AML-193 (cell line): ENCODE measurements around the gene RTL10.
A peak's percentile ranks its signal among the peaks of the same experiment; 100 is the strongest.

ENCODE experiments used
- DNase-seq, 2 experiments: peaks; one replicate each; lab custom pipeline; 2025; lab: John Stamatoyannopoulos, UW

The RTL10 gene, protein sequence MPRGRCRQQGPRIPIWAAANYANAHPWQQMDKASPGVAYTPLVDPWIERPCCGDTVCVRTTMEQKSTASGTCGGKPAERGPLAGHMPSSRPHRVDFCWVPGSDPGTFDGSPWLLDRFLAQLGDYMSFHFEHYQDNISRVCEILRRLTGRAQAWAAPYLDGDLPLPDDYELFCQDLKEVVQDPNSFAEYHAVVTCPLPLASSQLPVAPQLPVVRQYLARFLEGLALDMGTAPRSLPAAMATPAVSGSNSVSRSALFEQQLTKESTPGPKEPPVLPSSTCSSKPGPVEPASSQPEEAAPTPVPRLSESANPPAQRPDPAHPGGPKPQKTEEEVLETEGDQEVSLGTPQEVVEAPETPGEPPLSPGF

DNA sequence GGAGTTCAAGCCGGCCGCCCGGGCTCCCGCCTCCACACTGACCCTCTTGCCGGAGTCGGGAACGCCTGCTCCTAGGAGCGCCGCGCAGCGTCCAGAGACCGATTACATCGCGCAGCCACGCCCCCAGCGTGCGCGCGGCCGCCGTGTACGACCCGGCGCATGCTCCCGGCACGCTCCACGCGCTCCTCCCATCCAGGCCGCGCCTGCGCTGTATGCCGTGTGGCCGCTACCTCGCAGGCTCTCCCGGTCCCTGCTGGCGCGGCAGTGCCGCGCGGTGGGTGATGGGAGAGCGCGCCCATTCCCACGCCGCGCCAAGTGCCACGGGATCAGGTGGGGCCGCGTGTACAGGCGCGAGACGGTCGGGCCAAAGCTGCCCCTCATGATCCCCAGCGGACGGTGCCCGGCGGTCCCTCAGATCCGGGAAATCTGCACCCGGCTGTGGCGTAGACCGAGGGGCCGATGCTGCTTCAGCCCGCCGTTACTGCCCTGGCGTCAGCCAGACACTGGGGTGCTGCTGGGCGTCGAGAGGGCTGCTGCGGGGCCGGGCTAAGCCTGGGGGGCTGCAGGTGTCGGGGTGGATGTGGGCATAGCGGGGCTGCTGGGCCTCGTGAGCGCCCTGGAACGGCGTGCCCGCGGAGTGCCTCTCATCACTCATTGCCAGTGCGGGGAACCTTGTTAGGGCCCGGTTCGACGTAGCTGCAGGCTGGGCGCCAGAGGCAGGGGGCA, at the start of gene RTL10, which contains the start of gene GNB1L:
Gene RTL10, minus strand, starts transcription at position 97 of the 726 bp plus-strand sequence. CDS start 2,613 bp downstream, outside the sequence.
Gene GNB1L, minus strand, starts transcription at position 97 of the 726 bp plus-strand sequence. CDS start 33,519 bp downstream, outside the sequence.
- peak; percentile 93 to 94 for DNase-seq

DNA sequence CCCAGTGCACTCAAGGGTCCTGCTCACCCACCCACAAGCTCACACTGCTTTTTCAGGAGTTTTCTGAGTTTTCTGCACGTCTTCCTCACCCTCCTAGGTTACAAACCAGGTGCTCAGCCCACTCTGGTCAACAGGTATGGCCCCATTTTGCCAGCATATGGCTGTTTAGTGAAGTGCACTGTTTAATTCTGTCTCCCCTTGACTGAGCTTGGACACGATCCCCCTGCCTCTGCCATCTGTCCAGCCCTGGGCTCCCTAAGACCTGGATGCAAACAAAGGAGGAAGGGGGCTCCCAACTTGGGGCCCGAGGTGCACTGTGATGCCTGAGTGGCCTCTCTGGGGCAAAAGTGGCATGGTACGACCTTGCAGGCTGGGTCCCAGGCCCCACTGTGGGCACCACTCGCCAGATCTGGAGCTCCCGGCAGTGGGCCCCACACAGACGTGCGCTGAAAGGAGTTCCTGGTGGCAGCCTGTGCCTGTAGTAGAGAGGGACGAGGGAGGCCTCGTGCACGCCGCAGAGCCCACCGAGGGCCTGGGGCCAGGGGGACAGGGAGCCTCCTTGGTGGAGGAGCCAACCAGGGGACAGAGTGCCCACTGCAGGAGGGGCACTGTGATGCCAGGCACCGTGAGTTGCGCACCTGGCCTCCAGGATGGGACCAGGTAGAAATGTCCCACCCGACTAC, 49.6 kb upstream of the RTL10 start:
- DNase-seq, result no peak

DNA sequence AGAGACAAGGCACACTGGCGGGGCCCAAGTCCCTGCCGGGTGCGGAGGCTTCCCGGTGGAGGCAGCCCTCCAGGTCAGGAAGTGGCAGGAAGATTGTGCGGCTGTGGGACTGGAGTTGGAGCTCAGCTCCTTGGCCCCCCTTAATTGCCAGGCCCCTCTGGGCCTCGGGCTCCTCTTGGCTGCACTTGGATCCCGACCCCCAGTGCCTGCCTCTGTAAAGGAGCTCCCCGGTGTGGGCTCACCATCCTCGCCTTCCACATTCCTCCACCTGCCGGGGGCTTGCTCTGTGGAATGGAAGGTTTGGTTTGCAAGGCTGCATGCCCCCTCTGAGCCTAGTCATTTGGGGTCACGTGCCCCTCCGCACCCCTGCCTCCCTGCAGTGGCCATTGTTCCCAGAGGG, 48.8 kb upstream of the RTL10 start:
- DNase-seq, result no peak

DNA sequence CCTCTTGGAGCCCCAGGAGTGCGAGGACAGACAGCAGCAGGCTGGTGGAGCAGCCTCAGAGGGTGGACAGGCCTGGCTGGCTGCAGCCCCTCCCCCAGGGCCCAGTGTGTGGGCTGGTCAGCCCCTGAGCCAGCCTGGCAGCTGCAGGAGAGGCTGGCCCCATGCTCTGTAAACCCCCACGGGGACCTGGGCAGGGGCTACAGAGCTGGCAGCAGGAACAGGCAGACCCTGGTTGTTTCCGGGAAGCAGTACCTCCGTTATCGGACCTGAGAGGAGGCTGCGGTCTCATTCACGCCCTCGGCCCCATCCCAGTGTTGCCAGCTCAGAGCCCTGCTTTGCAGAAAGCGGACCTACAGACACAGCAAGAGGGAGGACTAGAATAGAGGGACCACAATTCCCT, 48.4 kb upstream of the RTL10 start:
- no peak for DNase-seq

DNA sequence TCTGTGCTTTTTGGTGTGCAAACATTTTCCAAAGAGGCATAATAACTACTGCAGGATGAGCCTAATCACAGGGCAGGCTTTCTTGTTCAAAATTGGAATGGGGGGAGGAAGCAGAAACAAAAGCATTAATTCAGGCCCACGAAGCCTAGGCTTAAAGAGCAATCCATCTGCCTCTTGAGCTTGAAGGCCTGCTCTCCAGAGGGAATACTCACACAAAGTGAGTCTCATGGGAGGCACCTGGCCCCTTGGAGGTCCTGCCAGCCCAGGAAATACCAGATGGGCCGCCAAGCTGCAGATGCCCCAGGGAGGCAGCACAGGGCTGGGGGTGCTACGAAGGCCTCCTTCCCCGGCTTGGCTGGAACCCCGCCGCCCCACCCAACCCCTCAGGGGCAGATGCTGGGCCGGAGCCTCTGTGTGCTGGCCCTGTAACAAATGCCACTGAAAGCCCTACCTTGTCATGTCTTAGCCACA, 47.6 kb upstream of the RTL10 start:
- no peak for DNase-seq

DNA sequence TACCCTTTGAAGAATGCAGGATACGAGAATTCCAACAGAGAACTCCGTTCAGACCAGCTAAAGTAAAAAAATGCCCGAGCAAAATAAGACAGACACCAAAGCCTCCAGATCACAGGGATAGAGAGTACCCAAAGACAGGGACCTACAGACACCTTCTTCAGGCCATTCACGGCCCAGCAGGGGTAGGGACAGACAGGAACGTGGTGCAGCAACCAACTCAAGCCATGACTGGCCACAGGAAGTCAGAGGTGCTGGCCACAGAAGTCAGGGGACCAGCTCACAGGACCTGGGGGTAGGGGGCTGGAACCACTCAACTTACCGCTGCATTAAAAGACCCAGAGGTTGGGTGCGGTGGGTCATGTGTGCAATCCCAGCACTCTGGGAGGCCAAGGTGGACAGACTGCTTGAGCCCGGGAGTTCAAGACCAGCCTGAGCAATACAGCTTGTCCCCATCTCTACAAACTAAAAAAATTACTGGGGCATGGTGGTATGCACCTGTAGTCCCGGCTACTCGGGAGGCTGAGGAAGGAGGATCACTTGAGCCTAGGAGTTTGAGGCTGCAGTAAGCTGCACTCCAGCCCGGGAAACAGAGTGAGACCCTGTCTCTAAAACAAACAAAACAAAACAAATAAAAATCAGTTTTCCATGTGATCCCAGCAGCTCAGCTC, 47.0 kb upstream of the RTL10 start:
- no peak for DNase-seq

DNA sequence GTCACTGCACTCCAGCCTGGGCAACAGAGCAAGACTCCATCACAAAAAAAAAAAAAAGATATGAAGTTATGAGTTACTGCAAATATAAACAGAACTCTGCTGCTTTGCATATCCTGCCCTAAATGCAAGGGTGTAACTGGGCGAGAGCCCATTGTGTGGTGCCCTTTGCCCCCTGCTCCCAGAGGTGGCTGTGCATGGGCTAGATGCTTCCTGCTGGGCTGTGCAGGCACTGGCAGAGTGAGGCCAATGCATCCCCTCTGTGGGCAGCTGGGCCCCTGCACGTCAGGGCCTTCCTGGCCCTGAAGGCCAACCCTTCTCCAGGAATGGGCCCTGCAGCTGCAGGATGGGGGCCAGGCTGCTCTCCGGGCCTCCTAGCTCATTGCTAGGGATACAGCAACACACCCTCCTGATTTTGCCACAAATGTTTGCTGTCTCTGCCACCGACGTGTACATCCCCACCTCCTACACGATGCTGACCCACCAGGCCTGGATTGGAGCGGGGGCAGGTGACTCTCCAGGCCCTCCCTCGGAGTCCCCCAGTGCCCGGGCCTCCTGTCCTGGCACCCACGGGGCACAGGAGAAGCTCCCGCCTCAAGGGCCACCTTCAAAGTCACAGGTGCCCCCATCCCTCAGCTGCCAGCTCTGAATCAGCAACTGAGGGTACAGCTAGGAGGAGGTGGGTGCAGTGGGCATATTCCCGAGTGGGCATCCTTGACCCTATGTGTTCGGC, 46.2 kb upstream of the RTL10 start:
- no peak for DNase-seq

DNA sequence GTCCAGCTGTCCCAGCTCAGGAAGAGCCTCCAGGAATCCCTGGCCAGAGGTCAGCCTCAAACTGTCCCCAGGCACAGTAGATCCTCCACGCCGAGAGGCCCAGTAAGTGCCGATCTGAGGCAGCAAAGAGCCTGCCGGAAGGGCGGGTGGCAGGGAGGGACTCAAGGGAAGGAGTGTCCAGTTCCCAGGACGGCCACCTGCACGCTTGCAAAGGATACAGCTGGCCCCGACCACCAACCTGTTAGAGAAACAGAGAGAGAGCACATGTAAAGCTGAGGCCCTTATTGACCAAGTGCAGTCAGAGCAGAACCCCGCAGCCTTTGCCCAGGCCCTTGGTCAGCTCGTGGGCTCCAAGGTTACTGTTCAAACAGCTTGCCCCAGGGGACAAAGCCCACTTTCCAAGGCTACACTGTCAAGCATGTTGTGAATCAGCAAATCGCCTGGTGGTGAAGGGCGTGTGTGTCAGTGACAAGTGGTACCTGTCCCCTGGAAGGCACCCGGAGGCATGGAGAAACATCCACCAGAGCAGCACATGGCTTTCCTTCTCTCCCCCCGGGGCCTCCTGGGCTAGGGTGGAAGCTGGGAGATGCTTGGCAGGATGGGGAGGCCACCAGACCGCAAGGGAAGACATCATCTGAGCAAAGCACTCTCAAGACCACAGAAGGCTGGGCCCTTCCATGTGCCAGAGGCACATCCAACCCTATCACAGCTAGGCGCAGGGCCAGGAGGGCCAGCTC, 44.3 kb upstream of the RTL10 start:
- DNase-seq, result no peak

DNA sequence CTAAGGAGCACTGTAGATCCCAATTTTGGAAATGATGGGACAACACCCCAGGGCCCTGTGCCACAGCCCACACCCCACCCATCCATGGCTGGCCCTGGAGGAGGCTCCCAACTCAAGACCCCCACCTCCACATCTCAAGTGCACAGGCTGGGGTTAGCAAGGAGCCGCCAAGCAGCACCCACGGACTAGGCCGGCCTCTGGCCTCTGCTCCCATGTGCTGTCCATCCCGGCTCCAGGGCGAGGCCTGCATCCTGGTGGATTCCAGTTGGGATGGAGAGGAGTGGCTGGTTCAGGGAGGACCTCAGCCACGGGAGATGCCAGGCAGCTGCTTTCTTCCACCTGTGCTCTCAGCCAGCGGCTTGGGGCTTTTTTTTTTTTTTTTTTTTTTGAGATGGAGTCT, 43.5 kb upstream of the RTL10 start:
- no peak for DNase-seq

DNA sequence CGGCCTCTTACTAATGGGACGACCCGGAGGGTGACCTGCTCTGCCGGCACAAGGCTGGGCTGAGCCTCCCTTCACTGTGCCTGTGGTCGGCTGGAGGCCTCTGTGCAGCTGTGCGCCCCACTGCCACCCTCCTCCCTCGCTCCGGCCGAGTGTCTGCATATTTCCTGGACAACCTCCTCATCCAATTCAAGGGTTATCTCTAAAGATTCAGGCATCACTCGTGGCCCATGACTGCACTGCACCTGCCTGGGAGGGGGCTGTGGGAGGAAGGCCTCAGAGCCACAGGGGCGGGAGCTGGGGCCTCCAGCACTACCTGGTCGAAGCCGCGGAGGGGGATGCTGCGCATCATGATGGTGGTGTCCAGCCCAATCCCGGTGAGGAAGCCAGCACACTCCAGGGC, 43.1 kb upstream of the RTL10 start:
- no peak for DNase-seq

DNA sequence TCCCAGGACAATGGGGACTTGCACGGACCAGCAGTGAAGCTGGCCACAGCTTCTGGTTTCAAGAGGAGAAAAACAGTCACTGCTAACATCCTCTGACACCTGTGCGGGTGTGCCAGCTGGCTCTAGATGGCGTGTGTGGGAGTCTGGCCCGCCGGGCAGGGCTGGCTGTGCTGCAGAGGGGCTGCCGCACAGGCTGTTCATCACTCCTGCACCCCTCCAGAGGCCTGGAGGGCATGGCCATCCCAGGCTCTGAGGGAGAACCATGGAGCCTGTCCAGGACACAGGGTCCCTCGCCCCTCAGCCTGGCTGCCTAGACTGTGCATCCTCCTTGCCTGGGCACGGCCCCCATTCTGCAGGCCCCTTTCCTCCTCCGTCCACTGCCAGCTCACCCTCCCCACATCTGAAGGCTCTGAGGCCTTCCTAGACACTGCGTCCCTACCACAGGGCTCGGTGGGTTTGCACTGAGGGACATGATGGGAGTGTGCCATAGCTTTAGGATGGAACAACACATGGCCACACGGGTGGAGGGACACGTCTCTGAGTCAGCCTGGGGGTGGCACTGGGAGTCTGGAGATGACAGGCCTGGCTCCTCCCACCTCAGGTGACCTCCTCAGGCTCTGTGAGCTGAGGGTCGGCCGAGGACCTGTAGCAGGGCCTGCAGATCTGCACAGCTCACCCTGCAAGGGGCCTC, 42.1 kb upstream of the RTL10 start:
- no peak for DNase-seq

DNA sequence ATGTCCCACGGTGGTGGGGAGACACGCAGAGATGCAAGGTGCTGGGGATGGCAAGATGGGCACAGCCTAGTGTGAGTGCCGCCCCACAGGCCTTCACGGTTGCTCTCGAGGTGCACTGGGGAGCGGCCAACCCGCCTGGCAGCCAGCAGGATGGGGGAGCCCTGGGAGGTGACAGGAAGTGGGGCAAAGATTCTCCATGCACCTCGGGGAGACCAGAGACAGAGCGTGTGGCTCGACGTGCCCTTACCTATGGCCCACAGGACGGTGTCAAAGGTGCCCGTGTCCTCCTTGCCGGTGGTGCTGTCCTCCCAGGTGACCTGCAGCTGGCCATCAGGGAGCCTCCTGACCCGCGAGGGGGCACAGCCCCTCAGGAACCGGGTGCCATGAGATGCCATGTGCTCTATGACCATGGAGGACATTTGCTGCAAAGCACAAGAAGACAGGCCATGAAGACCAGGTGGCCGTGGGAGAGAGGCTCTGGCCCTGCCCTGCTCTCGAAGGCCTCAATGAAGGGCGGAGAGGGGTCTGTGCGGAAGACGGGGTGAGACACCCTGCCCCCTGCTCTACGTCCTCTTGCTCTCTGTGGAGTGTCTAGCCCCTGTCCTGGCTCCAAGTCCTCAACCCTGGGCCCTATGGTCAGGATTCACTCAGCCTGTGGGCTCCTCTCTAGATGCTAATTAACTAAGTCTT, 40.6 kb upstream of the RTL10 start:
- DNase-seq, result no peak

DNA sequence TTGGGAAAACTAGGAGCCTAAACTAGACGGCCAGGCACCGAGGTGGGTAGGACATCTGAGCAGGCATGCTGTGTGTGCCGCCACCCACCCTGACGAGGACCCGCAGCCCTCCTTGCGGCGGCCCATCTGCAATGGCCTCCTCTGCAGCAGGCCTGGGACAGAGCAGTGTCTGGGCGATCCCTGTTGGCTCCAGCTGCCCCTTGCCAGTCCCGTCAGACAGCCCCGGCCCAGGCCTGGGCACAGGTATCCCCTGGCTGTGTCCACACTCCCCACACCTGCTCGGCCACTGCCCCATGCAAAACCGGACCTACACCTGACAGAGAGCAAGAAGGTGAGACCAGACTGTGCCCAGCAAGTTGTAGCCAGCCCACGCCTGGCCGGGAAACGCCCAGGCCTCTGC, 38.7 kb upstream of the RTL10 start:
- no peak for DNase-seq

DNA sequence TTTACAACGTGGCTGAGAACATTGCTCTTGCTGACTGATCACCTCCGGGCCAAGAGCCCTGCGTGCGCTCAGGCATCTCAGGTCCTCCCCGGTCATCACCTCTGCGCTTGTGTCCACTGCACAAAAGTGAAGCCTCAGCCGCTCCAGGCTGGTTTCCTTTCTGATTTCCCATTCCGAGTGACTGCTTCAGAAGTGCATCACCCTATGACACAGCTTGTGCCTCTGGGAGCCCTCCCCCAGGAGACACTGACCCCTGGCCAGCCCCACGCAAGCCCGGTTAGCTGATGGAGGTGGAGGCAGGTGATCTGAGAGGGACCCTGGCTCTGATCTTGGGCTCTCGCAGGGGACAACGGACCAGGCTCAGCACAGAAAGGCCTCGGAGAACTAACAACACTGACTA, 38.3 kb upstream of the RTL10 start:
- DNase-seq, result no peak

DNA sequence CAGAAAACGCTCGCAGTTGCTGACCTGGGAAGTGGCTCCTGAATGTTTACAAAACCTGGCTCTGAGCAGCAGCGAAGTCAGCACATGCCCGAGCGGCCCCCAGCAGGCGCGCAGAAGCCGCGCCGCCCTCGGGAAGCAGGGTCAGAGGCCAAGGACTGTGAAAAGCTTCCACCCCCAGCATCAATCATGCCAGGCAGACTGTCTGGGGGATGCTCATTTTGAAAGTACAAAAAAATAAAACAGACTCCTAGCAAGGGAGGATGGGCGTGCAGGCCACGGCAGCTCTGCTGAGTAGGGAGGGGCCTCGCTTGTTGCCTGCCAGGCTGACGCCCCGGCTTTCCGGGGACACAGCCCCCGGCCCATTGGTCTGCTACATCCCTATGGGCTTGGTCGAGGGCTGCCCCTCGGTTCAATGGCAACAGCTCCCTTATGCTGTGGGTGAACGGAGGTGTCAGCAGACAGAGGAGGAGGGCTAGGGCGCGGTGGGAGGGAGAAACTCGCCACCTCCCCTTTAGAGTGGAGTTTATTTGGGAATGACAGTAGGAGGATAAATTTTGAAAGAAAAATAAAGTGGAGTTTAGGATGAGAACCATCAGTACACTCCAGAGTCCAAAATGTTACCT, 37.7 kb upstream of the RTL10 start:
- no peak for DNase-seq

DNA sequence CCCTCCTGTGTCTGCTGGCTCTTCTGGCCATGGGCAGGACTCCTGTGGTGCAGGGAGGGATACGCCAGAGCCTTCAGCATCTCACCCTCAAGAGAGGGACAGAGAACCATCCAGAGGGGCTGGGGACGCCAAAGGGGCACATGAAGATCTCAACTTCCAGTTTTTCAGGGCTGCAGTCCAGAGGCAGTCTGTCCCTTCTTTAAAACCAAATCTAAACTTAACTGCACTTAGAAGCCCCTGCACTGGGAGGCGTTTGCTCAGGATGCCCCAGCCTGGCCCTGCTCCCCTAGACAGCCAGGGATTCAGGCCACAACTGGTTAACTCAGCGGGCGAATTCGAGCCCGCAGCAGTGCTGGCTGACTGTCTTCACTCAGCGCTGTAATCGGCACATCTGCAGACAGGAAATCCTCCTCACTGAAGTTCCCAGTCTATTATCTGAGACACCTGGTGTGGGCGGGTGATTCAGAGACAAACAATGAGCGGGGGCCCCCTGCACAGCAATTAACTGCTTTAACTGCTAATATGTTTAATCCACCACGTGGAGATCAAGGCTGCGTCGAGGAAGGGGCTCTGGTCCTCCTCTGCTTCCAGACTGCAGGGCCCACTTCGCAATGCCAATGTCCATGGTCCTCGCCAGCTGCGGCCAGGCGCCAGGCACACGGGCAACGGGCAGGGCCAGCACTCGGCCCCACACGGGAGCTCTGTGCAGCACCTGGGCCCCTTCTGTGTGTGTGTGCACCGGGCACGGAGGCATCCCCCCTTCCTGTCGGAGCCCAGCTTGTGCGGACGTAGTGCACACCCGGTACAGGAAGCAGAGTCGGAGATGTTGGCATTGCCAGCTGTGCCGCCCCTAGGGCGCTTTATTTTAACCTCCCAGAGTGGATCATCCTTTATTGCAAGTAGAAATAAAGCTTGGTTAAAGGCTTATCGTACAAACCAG, 36.9 kb upstream of the RTL10 start:
- peak; percentile 5 to 23 for DNase-seq

DNA sequence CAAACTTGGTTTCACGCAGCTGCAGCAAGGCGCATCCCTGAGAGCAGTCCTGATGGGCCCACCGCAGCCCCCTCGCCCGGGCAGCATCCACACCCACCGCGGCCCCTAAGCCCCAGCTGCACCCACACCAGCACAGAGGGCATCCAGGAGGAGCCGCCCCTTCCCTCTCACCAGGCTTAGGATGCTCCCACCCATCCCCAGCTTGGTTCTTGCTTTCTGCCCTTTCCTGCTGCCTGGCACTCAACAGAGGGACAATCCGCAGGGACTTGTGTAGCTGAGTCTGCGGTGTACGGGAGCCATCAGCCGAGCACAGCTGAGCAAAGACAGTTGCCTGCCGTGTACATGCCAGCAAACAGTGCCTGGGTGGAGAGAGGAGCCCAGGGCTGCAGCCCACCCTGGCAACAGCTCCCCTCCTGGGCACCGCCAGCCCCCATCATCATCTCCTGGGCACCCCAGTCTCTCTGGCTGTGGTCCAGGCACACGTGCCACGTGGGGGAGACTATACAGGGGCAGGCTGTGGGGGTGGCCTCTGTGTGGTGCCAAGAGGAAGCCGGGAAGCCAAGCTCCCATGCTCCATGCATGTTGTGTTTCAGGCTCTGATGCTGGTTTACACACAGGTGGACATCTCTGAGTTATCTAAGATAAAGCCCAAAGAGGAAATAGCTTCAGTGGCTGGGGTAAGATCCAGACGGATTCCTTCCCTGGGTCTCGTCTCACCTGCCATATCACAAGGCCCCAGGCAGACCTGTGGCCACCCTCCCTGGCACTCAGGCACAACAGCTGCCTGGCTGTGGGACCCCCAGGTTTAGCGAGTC, 36.0 kb upstream of the RTL10 start:
- no peak for DNase-seq
